Tibial nerve (tissue), 3 donors: ENCODE data around the gene BAZ1B.

Experiments used
- POLR2A ChIP-seq, 2 donors: fragments of 450-650 bp; IDR thresholded peaks; one replicate each; pipeline ENCODE4 v1.6.1; 2017; ENCODE audit warnings: antibody characterized with exemption in 2 of 2, mild to moderate bottlenecking in 2 of 2, moderate library complexity in 2 of 2
- TF ChIP-seq, protein P1 (sequence below), 5 experiments: fragments of 200-600 bp in 3 of 5; fragments of 450-650 bp in 2 of 5; sonication (generic) in 3 of 5; IDR thresholded peaks; one replicate each; pipeline ENCODE4 v1.5.1; 2016 to 2019; ENCODE audit warnings: antibody characterized with exemption in 5 of 5, mild to moderate bottlenecking in 3 of 5, moderate library complexity in 2 of 5

GRCh38 chr7:73532224-73532623, 10.1 kb upstream of the BAZ1B start:
- TF ChIP-seq, protein P1, sequence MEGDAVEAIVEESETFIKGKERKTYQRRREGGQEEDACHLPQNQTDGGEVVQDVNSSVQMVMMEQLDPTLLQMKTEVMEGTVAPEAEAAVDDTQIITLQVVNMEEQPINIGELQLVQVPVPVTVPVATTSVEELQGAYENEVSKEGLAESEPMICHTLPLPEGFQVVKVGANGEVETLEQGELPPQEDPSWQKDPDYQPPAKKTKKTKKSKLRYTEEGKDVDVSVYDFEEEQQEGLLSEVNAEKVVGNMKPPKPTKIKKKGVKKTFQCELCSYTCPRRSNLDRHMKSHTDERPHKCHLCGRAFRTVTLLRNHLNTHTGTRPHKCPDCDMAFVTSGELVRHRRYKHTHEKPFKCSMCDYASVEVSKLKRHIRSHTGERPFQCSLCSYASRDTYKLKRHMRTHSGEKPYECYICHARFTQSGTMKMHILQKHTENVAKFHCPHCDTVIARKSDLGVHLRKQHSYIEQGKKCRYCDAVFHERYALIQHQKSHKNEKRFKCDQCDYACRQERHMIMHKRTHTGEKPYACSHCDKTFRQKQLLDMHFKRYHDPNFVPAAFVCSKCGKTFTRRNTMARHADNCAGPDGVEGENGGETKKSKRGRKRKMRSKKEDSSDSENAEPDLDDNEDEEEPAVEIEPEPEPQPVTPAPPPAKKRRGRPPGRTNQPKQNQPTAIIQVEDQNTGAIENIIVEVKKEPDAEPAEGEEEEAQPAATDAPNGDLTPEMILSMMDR (IDR thresholded peaks at IDR 0.05) = no peak
- TF ChIP-seq POLR2A (IDR thresholded peaks at IDR 0.05) = no peak
